Measurements from ENCODE around the gene FBXW7.

The FBXW7 gene

GRCh38 chr4:152512483-152512882, 23.4 kb downstream of the FBXW7 start:
- DNase-seq (ENCODE audit: low read depth in 1 of 2, low spot score in 1 of 2): no peak

DNA sequence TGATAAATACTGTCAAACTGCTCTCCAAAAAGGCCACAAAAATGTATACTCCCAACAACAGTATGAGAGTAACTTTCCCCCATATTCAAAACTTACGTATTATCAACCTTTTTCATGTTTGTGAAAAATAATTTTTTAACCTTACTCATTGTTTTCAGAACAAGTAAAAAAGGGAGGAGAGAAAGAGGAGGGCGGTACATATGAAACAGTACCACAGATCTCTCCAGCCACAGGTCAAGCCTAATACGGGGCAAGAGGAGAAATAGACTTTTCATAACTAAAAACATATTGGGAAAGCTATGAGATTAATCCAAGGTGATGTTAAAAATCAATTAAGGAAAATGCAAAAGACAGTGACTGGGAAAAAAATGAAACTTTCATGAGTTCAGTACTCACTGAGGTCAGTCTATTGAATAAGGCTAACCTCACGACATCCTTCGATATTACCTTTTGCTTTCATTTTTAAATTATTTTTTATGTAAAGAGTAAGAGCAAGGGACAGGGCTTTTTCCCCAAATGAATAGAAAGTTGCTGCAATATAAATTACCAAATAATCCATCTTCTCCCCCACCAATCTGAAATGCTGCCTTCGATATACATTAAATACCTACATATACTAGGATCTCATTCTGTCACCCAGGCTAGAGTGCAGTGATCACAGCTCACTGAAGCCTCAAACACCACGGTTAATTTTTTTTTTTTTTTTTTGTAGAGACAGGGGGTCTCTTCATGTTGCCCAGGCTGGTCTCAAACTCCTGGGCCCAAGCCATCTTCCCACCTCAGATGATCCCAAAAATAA, 25.3 kb downstream of the FBXW7 start:
- no peak for DNase-seq (ENCODE audit: low read depth in 1 of 2, low spot score in 1 of 2)

DNA sequence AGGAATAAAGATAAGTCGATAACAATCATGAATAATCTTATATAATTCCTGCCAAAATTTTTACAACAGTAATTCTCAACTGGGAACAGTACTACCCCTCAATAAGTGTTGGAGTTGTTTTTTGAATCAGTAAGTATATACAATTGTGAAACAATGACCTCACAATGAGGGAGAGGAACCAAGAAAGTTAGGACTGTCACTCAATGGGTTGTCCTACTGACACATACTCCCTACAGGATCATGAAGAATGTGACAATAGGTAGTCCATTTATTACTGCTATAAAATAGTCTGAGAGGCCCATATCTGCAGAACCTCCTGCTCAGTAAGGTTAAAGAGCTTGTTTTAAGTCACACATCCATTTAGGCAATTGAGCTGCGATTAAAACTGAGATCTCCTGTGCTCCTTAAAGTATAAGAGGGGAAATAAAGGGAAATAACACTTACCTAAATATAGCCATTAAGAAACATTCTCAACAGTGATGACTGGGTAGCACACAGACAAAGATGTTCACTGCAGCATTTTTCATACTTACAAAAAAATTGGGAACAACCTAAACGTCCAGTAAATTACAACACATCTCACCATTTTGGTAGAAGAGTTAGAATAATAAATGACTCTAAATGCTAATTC, 26.2 kb downstream of the FBXW7 start:
- no peak for DNase-seq (ENCODE audit: low read depth in 1 of 2, low spot score in 1 of 2)

DNA sequence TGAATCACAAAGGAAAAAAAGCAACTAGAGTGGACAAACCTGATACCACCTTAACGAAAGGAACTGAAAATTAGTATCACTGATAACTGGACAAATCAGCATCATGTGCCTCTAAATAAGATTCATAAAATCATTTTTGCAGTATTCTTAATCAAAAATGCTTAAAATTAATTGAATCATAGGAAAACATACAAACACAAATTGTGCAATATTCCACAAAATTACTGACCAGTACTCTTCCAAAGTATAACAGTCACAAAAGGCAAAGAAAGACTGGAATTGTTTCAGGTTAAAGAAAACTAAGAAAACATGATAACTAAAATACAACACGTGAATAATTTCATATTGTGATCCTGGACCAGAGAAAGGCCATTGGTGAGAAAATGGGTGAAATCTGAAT, 27.1 kb downstream of the FBXW7 start:
- no peak for DNase-seq (ENCODE audit: low read depth in 1 of 2, low spot score in 1 of 2)

- DNase-seq (ENCODE audit: low read depth in 1 of 2, low spot score in 1 of 2): no peak
Observed at GRCh38 chr4:152508386-152508785, 27.5 kb downstream of the FBXW7 start.

- DNase-seq (ENCODE audit: low read depth in 1 of 2, low spot score in 1 of 2): no peak
Observed at GRCh38 chr4:152503653-152504290, 32.1 kb downstream of the FBXW7 start.

DNA sequence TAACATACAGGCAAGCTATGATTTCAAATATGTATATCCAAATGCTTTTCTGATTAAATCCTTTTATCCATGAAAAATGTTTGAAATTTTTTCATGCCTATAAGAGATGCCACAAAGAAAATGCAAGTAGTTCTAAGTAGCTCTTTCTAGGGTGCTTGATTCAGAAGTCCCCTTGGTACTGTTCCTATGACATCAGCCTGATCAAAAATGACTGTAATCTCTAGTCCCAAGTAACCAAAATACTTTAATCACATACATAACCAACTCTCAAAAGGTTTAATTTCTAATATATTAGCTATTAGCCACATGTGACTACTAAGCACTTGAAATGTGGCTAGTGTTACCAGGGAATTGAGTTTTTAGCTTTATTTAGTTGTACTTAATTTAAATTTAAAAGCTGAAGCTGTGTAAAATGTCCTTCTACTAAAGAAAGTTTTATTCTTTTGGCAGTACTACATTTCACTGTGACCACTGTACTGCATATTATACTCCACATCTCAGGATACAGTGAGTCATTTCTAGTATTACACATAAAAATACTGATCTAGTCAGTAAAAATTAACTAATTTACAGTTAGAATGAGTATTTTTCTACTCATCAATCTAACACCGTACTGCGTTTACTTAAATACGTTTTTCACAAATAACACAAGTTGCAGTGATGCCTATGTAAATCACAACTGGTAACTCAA, 33.9 kb downstream of the FBXW7 start:
- DNase-seq (ENCODE audit: low read depth in 1 of 2, low spot score in 1 of 2): no peak

- DNase-seq (ENCODE audit: low read depth in 1 of 2, low spot score in 1 of 2): peak in 1 of 2 donors; percentile 13
Observed at GRCh38 chr4:152500800-152501434, 35.0 kb downstream of the FBXW7 start.

- DNase-seq (ENCODE audit: low read depth in 1 of 2, low spot score in 1 of 2): no peak
Observed at GRCh38 chr4:152500275-152500674, 35.6 kb downstream of the FBXW7 start.

DNA sequence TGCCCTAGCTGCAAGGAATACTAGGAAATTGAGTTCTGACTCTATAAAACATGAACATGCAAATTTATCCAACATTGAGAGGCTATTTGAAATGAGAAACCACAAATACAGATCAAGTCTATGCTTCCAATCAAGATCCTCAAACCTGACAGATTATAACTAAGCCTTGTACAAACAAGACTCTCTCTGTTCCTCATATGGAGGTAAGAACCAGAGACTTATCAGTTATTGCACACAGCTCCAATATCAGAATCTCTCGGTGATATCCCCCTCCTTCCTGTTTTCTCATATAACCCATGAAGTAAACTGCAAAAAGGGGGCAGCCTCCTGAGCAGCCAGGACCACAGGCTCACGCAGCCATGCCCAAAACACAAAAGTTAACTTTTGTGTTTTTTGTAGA, 36.5 kb downstream of the FBXW7 start:
- DNase-seq (ENCODE audit: low read depth in 1 of 2, low spot score in 1 of 2): no peak

DNA sequence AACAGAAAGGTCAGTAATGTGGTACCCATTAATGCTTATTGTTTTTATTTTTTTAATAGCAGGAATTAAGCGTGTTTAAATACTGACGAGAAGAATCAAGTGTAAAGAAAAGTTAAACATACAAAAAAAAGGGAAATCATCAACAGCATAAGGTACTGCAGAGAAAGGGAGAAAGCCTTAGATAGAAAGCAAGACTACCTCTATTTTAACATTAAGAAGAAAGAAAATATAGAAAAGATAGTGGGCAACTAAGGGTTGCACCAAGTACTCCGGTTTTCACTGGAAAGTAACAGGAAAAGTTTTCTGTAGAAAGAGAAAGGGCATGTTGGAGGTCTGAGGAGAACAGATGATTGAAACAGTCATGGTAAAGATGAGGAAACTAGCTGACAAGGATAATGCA, 41.9 kb downstream of the FBXW7 start:
- DNase-seq (ENCODE audit: low read depth in 1 of 2, low spot score in 1 of 2): no peak

- DNase-seq (ENCODE audit: low read depth in 1 of 2, low spot score in 1 of 2): no peak
Observed at GRCh38 chr4:152488246-152488645, 47.6 kb downstream of the FBXW7 start.

GRCh38 chr4:152486429-152487389, 49.2 kb downstream of the FBXW7 start:
- no peak for DNase-seq (ENCODE audit: low read depth in 1 of 2, low spot score in 1 of 2)

DNA sequence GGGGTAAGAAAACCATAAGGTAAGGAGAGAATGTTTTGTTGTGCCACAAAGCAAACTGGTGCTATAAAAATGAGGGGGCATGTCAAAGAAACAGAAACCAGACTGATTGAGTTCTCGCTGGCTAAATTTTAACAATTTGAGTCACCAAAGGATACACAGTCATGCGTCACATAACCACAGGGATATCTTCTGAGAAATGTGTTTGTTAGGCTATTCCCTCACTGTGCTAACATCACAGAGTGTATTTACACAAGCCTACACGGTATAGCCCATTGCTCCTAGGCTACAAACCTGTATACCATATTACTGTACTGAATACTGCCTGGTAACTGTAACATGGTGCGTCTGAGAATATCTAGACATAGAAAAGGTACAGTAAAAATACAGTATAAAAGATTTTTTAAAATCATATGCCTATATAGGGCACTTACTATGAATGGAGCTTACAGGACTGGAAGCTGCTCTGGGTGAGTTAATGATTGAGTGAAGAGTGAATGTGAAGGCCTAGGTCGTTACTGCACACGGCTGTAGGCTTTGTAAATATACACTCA, 50.1 kb downstream of the FBXW7 start:
- DNase-seq (ENCODE audit: low read depth in 1 of 2, low spot score in 1 of 2): no peak

DNA sequence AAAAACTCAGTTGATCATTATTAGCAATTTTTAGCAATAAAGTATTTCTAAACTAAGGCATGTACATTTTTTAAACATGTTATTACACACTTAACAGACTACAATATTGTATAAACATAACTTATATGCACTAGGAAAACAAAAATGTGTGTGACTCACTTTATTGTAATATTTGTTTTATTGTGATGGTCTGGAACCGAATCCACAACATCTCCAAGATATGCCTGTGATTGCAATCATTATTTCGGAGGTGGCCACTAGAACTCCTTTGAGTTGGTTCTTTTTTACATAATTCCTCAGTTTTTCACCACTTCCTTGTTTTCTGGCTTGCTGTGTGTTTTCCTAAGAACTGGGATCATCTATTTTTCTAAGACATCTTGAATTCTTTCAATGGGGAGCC, 53.7 kb downstream of the FBXW7 start:
- no peak for DNase-seq (ENCODE audit: low read depth in 1 of 2, low spot score in 1 of 2)

DNA sequence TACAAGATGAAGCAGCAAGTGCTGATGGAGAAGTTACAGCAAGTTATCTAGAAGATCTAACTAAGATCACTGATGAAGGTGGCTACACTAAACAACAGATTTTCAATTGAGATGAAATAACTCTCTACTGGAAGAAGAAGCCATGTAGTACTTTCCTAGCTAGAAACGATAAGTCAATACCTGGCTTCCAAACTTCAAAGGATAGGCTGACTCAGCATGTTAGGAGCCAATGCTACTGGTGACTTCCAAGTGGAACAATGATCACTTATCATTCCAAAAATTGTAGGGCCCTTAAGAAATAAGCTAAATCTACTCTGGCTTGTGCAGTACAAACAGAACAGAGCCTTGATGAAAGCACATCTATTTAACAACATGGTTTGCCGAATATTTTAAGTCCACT, 55.0 kb downstream of the FBXW7 start:
- no peak for DNase-seq (ENCODE audit: low read depth in 1 of 2, low spot score in 1 of 2)

GRCh38 chr4:152480326-152480725, 55.6 kb downstream of the FBXW7 start:
- DNase-seq (ENCODE audit: low read depth in 1 of 2, low spot score in 1 of 2): no peak

DNA sequence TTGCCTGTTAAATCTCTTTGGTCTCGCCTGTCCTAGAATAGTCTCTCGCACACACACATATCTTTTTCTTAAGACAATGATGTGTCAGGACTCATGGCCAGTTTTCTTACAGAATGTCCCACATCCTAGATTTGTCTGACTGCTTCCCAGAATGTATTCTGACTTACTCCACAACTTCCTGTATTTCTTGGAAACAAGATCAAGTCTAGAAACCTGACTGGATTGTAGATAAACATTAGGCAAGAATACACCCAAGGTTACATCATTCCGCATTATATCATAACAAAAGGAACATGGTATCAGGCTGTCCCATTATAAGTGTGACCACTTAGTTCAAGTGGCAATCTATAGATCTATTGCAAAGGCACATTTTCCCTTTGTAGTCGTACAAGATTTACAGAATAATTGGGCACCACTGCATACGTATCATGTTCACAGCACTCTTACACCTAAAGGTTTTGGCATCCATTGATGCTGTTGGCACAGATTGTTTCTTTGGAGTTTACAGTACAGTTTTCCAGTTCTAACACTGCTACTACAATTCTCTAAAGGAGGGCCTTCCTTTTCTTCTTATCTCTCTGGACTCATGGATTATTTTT, 56.4 kb downstream of the FBXW7 start:
- no peak for DNase-seq (ENCODE audit: low read depth in 1 of 2, low spot score in 1 of 2)

- no peak for DNase-seq (ENCODE audit: low read depth in 1 of 2, low spot score in 1 of 2)
Observed at GRCh38 chr4:152478461-152479237, 57.2 kb downstream of the FBXW7 start.

All from activated T-helper 1 cell treated with anti-CD3 and anti-CD28 coated beads, Interleukin-2, amount 50 U/mL, for 16 hours (primary cell).